D341Med (cell line): ENCODE results near the gene MYCBP2.
A peak's percentile ranks its signal among the peaks of the same experiment; 100 is the strongest.

Experiments used
- DNase-seq: peaks from one replicate; pipeline ENCODE4 v3.0.0; 2012; ENCODE audit warnings: low spot score

The MYCBP2 gene

GRCh38 chr13:77093735-77094134 is 233.2 kb downstream of the MYCBP2 start:
- DNase-seq, result no peak

- no peak for DNase-seq
These were observed 242.1 kb downstream of the MYCBP2 start for GRCh38 chr13:77084755-77085154.

GRCh38 chr13:77079902-77080413 is 246.9 kb downstream of the MYCBP2 start:
- DNase-seq, result no peak

DNA sequence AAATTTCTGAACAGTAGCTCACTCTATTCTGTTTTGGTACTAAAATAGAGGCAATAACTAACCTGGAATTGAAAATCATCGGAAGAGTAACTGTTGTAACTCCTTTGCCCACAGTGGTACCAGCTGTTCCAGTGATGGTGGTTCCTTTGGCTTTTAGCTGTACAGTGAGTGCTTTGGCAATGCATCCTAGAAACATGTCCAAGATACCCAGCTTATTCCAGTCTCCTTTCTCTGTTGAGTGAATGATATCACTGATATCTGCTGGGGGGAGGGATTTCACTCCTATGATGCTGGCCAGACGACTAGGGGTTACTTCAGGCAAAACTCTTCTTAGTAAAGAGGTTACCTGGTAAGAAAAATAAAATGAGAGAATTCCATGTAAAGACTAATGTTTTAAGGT is 259.4 kb downstream of the MYCBP2 start:
- DNase-seq, result no peak

DNA sequence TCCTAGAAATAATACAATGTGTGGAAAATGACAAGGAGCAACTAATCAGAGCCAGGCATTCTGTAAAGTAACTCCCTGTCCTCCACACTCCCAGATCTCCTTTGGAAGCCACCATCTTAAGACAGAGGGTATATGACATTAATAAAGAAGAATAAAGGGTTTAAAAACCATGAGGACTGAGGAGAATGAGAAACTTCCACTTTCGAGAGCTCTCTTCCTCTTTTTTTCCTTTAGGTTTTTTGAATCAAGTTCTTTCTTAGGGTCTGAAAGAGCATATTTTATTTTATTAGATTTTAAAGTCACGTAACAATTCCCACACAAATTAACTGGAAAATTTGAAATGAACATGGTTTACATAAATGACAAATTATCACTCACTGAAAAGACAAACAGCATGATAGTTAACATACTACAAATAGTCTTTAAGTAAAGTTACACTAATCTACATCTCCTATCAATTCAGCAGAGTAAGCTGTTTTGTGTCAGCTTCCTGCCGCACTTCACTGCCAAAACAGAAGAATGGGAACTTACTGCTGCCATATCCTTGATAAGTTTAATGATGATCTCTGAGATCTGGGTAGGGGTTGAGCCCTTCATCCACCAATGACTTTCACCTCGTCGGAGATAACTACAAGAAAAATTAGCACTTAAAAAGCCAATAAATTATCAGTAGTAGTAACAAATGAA is 261.3 kb downstream of the MYCBP2 start:
- no peak for DNase-seq

DNA sequence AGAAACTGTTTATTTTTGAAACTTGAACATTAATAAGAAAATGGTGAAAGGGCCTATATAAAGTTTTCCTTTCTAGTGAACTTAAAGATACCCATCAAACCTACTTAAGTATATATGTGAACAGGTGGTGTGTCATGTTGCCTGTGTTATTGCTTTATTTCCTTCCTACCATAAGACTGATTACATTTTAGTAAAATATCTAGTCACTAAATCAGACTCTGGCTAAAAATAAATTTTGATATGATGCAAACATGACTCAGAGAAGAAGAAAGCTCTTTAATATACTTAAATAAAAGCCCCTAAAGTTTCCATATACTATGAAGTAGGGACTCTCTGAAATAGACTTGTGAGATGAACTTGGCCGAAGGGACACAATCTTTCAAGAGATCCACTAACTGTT is 264.8 kb downstream of the MYCBP2 start:
- DNase-seq, result no peak

GRCh38 chr13:77061362-77061761 is 265.5 kb downstream of the MYCBP2 start:
- DNase-seq, result no peak

GRCh38 chr13:77056886-77057285 is 270.0 kb downstream of the MYCBP2 start:
- no peak for DNase-seq

DNA sequence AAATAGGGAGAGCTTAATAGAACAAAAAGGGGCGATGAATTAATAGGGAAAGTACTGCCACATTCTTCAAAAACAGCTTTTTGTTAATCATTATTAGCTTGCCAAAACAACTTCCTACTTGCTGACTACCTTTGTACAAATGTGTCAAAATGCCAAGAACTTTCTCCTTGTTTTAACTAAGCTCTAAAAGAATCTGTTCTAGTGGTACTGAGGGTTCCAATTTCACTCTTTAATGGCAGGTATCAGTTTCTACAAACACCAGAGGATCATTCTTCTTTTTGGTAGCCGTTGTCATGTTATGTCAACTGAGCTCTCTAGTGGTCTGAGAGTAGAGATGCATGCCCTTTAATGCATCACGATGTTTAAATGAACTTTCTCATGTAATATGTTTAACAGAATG is 270.5 kb downstream of the MYCBP2 start:
- DNase-seq, result no peak

GRCh38 chr13:77055158-77055557 is 271.7 kb downstream of the MYCBP2 start:
- no peak for DNase-seq

DNA sequence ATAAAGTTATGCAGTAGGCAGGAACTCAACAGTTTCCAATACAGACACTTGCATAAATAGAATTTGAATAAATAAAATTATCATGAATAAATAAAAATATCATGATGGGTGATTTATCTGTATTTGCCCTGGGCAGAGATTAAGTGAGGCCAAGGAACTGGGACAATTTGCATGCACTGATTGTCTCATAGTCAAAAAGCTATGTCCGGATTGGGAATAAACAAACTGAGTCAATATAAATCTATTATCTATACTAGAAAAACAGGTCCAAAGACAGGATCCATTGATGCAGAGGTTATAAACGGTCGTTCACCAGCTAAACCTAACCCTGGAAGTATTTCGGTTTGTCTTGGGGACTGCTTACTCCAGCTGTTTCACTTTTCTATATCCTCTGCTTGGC is 273.7 kb downstream of the MYCBP2 start:
- DNase-seq, result no peak

DNA sequence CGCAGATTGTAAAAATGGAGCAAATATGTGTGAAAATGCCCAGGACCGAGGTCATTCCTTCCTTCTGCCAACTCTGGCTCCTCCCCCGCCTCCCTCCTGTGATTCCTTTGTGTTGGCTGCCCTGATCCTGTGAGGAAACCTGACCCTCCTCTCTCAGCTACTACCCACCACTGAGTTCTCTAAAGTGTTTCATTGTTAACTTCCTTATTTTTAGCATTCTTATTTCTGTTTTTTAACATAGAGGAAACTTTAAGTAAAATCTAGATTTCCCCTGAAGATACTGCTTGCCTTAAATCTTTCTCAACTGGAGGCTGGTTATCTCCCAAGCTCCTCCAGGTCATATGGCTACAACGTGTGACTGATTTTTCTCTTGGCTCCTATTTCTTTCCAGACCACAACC is 278.2 kb downstream of the MYCBP2 start:
- DNase-seq, result no peak

GRCh38 chr13:77047649-77048343 is 279.1 kb downstream of the MYCBP2 start:
- DNase-seq, result no peak

DNA sequence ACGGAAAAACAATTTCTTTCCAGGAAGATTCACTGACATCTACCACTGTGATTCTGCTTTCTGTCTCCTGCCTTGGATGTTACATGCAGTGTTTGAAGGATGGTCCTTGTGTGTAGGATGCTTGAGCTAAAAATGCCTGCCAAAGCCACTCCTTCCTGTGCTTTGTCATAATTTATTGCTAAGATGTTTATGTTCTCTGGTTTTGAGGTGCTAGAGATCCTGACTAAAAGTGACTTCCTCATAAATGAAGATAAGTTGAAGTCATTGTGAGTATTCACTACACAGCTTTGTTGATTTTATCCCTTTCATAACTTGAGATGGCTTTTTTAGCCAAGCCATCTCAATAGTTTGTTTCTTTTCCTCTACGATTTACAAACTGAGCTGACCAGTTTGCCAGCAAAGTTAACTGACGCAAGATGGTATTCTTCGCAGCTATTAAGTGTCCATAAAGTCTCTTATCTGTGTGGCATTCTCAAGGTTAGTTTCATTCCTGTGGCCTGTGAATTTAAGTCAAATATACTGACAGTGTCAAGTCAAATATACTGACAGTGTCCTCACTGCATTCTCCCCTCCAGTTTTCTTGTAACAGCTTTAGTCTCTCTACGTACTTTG is 284.2 kb downstream of the MYCBP2 start:
- DNase-seq, result no peak

- DNase-seq, result peak; percentile 41
These were observed 286.1 kb downstream of the MYCBP2 start for GRCh38 chr13:77040835-77041234.

DNA sequence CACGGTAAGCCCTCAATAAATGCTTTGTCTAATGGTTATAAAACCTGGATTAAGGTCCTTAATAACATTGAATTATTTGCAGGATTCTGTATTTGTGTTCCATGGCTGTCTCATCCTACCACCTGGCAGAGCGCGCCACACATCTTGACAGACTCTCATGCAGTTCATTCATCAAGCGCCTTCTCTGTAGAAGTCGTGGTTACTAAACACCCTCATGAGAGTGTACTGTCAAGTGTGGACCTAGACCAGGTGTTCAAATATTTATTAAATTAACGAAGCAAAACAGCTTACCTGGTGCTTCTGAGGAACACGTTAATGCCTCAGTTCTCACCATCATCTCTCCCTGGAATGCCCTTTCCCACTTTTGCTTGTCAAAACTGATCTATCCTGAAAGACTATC is 286.8 kb downstream of the MYCBP2 start:
- no peak for DNase-seq

- no peak for DNase-seq
These were observed 287.9 kb downstream of the MYCBP2 start for GRCh38 chr13:77038907-77039480.

GRCh38 chr13:77036279-77036678 is 290.6 kb downstream of the MYCBP2 start:
- no peak for DNase-seq

GRCh38 chr13:77034881-77035280 is 292.0 kb downstream of the MYCBP2 start:
- no peak for DNase-seq

- DNase-seq, result no peak
These were observed 293.1 kb downstream of the MYCBP2 start for GRCh38 chr13:77033717-77034302.

- no peak for DNase-seq
These were observed 295.1 kb downstream of the MYCBP2 start for GRCh38 chr13:77031656-77032243.

GRCh38 chr13:77029436-77029835 is 297.5 kb downstream of the MYCBP2 start:
- DNase-seq, result no peak
